Measurements from ENCODE around the gene BRCA2. TPM values are rescaled to one million over a fixed set of nuclear protein-coding genes. Genes with fewer than 3 reads are reported as not detected.

The BRCA2 gene
- total RNA-seq, 1 donor from 2014 or later = 2.4 TPM

GRCh38 chr13:32432856-32433255 lies 117.5 kb downstream of the BRCA2 start:
- peaks cover 13% of the 10 kb centered on the region for H3K4me1 ChIP-seq
- no peak overlapping the region for H3K27ac ChIP-seq
- H3K36me3 ChIP-seq = peaks cover 11% of the 10 kb centered on the region
- DNase-seq (no peak), ATAC-seq (no peak)
- H3K27me3 ChIP-seq (ENCODE audit: low read depth) = no peaks in the 10 kb centered on the region
- intact Hi-C loops (cut with DNase I) = no loop called here
- no peak for TF ChIP-seq CTCF (IDR thresholded peaks at IDR 0.05)
- no peaks in the 10 kb centered on the region for H3K9me3 ChIP-seq
- no peak overlapping the region for H3K4me3 ChIP-seq

- Histone ChIP-seq H3K4me3 (no peak overlapping the region), H3K9me3 (no peaks in the 10 kb centered on the region), H3K27me3 (ENCODE audit: low read depth) (no peaks in the 10 kb centered on the region), H3K4me1 (no peaks in the 10 kb centered on the region), H3K36me3 (peaks cover 16% of the 10 kb centered on the region), H3K27ac (no peak overlapping the region)
- intact Hi-C loops (cut with DNase I) = no loop called here
- no peak for TF ChIP-seq CTCF (IDR thresholded peaks at IDR 0.05)
- ATAC-seq (no peak), DNase-seq (no peak)
These were observed 123.6 kb downstream of the BRCA2 start for GRCh38 chr13:32438871-32439270.

GRCh38 chr13:32443111-32443510 lies 127.8 kb downstream of the BRCA2 start:
- DNase-seq = no peak
- Histone ChIP-seq H3K4me3 (no peak overlapping the region), H3K27me3 (ENCODE audit: low read depth) (no peaks in the 10 kb centered on the region), H3K36me3 (peaks cover 2% of the 10 kb centered on the region), H3K9me3 (no peaks in the 10 kb centered on the region), H3K27ac (no peak overlapping the region), H3K4me1 (peaks cover 10% of the 10 kb centered on the region)
- ATAC-seq = peak; percentile 50 to 65
- TF ChIP-seq CTCF (IDR thresholded peaks at IDR 0.05) = peak; percentile 39
- intact Hi-C loops (cut with DNase I) = no loop called here

GRCh38 chr13:32445461-32445860 lies 130.2 kb downstream of the BRCA2 start:
- intact Hi-C loops (cut with DNase I) = no loop called here
- DNase-seq = no peak
- Histone ChIP-seq H3K9me3 (no peaks in the 10 kb centered on the region), H3K27ac (no peak overlapping the region), H3K4me1 (peaks cover 10% of the 10 kb centered on the region), H3K36me3 (no peaks in the 10 kb centered on the region), H3K4me3 (no peak overlapping the region), H3K27me3 (ENCODE audit: low read depth) (no peaks in the 10 kb centered on the region)
- no peak for ATAC-seq
- no peak for TF ChIP-seq CTCF (IDR thresholded peaks at IDR 0.05)

GRCh38 chr13:32446220-32446619 lies 130.9 kb downstream of the BRCA2 start:
- Histone ChIP-seq H3K27ac (no peak overlapping the region), H3K4me3 (no peak overlapping the region), H3K9me3 (no peaks in the 10 kb centered on the region), H3K27me3 (ENCODE audit: low read depth) (no peaks in the 10 kb centered on the region), H3K4me1 (peaks cover 10% of the 10 kb centered on the region), H3K36me3 (no peaks in the 10 kb centered on the region)
- TF ChIP-seq CTCF (IDR thresholded peaks at IDR 0.05) = no peak
- intact Hi-C loops (cut with DNase I) = no loop called here
- ATAC-seq (no peak), DNase-seq (no peak)
